HL-60 (cell line): ENCODE measurements around the gene CPHXL2.

Experiments used
- DNase-seq, 2 experiments: peaks; one replicate each; pipeline ENCODE4 v3.0.0-alpha.2; 2010 to 2020; ENCODE audit warnings: low read depth in 1 of 2, low spot score in 1 of 2
- H3K27ac ChIP-seq: fragments of 250-450 bp; sonication (Bioruptor Pico); replicated peaks from 2 replicates; pipeline ENCODE4 v1.5.1; 2020; ENCODE audit warnings: mild to moderate bottlenecking, moderate library complexity
- H3K27me3 ChIP-seq: fragments of 250-450 bp; sonication (Bioruptor Pico); 2 replicates; pipeline ENCODE4 v1.5.1; 2021; ENCODE audit warnings: mild to moderate bottlenecking, moderate library complexity; ENCODE audit not compliant: insufficient read depth, poor library complexity, severe bottlenecking
- H3K4me3 ChIP-seq: replicated peaks from 2 replicates; pipeline ENCODE4 v1.5.1; 2011; ENCODE audit warnings: mild to moderate bottlenecking, control low read depth, low read length; ENCODE audit not compliant: insufficient read depth
- CTCF ChIP-seq: IDR thresholded peaks from one replicate; pipeline ENCODE4 v1.5.1; 2011; ENCODE audit warnings: low read length, control low read depth, inconsistent platforms; ENCODE audit not compliant: insufficient read depth
- GABPA ChIP-seq: IDR thresholded peaks from 2 replicates; pipeline ENCODE4 v1.6.1; 2012; ENCODE audit warnings: low read depth
- POLR2AphosphoS5 ChIP-seq: IDR thresholded peaks from 2 replicates; pipeline ENCODE4 v1.6.1; 2012; ENCODE audit warnings: low read depth
- REST ChIP-seq: IDR thresholded peaks from 2 replicates; pipeline ENCODE4 v1.6.1; 2012; ENCODE audit warnings: low read depth; ENCODE audit not compliant: insufficient replicate concordance
- SPI1 ChIP-seq: IDR thresholded peaks from 2 replicates; pipeline ENCODE4 v1.6.1; 2012; ENCODE audit warnings: low read depth, mild to moderate bottlenecking, borderline replicate concordance

The CPHXL2 gene

DNA sequence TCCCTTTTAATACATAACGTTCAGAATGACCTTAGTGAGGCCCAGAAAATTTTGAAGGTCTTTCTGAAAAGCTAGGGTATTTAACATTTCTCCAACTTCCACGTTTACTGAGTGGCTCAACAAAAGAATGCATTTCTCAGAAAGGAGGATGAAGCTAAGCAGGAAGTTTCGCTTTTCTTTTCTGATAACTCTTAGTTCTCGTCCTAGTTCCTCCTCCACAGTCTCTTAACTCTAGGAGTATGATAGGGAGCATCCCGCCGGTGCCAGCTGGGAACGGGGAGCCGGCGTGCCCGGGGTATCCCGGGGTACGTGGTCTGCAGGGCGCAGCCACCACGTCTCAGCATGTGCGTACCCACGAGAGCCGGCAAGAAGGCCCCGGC, 29.7 kb downstream of the CPHXL2 start:
- peak overlapping the region; percentile 99 for H3K4me3 ChIP-seq
- H3K27me3 ChIP-seq = no peaks in the 10 kb centered on the region
- TF ChIP-seq CTCF = no peak
- TF ChIP-seq SPI1 = no peak
- no peak for TF ChIP-seq POLR2AphosphoS5
- no peak for TF ChIP-seq REST
- TF ChIP-seq GABPA = no peak
- DNase-seq = no peak
- peak overlapping the region; percentile 92 for H3K27ac ChIP-seq

- TF ChIP-seq SPI1 (no peak), GABPA (no peak), CTCF (no peak), POLR2AphosphoS5 (no peak)
- H3K4me3 ChIP-seq = no peak overlapping the region
- H3K27me3 ChIP-seq = no peaks in the 10 kb centered on the region
- H3K27ac ChIP-seq = no peak overlapping the region
- DNase-seq = no peak
These were observed 32.4 kb downstream of the CPHXL2 start for GRCh38 chr16:75644240-75645012.

- Histone ChIP-seq H3K27ac (no peak overlapping the region), H3K4me3 (no peak overlapping the region), H3K27me3 (no peaks in the 10 kb centered on the region)
- TF ChIP-seq REST (no peak), GABPA (no peak), SPI1 (no peak), POLR2AphosphoS5 (no peak), CTCF (no peak)
- no peak for DNase-seq
These were observed 36.2 kb downstream of the CPHXL2 start for GRCh38 chr16:75640598-75640997.

DNA sequence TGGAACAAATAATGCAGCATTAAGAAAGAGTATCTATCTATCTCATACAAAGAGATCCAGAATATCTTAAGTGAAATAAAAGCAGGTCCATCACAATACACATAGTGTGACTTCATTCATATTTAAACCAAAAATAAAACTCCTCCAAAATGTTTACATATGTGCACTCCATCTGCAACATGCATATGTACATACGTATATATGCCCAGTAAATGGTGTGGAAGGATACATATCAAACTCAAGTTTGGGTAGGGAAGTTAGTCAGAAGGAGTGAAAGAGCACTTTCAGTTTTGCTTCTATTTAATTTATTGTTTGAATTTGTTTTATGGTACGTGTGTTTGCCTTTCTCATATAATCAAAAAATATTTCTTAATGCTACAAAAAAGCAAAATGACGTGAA, 41.8 kb downstream of the CPHXL2 start:
- no peak overlapping the region for H3K27ac ChIP-seq
- H3K27me3 ChIP-seq = no peaks in the 10 kb centered on the region
- no peak overlapping the region for H3K4me3 ChIP-seq
- no peak for DNase-seq
- no peak for TF ChIP-seq CTCF
- TF ChIP-seq REST = no peak
- TF ChIP-seq GABPA = no peak
- no peak for TF ChIP-seq SPI1
- TF ChIP-seq POLR2AphosphoS5 = no peak
